SK-N-SH (cell line): ENCODE results near the gene STIM2. TPM values are rescaled to one million over a fixed set of nuclear protein-coding genes. Genes with fewer than 3 reads are reported as not detected.

Experiments
- CTCF ChIA-PET: fragments of 300-600, 350-600 bp; formaldehyde crosslinking; extraction: SDS; loops from one replicate; lab custom pipeline; 2021; lab: Yijun Ruan, JAX
- POLR2A ChIA-PET: fragments of 350-600 bp; sonication (Branson Sonifier 250); formaldehyde crosslinking; extraction: SDS; loops from one replicate; lab custom pipeline; 2020; ENCODE audit warnings: antibody characterized with exemption, inconsistent platforms; lab: Yijun Ruan, JAX
- DNase-seq: peaks from one replicate; pipeline ENCODE4 v3.0.0; 2012
- H2AFZ ChIP-seq: fragments of 200-600 bp; sonication (generic); 2 replicates; pipeline ENCODE4 v1.8.1; 2016; ENCODE audit warnings: antibody characterized with exemption, mild to moderate bottlenecking, low read depth
- H3F3A ChIP-seq: fragments of 200-600 bp; sonication (generic); replicated peaks from 2 replicates; pipeline ENCODE3; 2016; ENCODE audit warnings: antibody characterized with exemption, mild to moderate bottlenecking; ENCODE audit not compliant: insufficient read depth
- H3K27ac ChIP-seq, 2 experiments: fragments of 200-500 bp in 1 of 2; fragments of 200-600 bp in 1 of 2; sonication (Bioruptor generic) in 1 of 2; sonication (generic), shearing (Covaris generic) in 1 of 2; 2 replicates each; pipeline versions ENCODE4 v1.5.1 to v1.6.1; 2014 to 2016; ENCODE audit warnings: low read depth in 2 of 2, inconsistent platforms in 1 of 2, low read length in 1 of 2, mild to moderate bottlenecking in 1 of 2, mixed read lengths in 1 of 2
- H3K27me3 ChIP-seq: fragments of 200-600 bp; sonication (generic), shearing (Covaris generic); 2 replicates; pipeline ENCODE4 v1.6.1; 2016; ENCODE audit warnings: mixed run types; ENCODE audit not compliant: insufficient read depth
- H3K36me3 ChIP-seq, 2 experiments: fragments of 200-500 bp in 1 of 2; fragments of 200-600 bp in 1 of 2; sonication (Bioruptor generic) in 1 of 2; sonication (generic) in 1 of 2; replicated peaks in 1 of 2; 2 replicates each; pipeline versions ENCODE3 to v1.5.1; 2014 to 2016; ENCODE audit warnings: low read length in 1 of 2, mild to moderate bottlenecking in 1 of 2; ENCODE audit not compliant: insufficient read depth in 2 of 2, control insufficient read depth in 1 of 2
- H3K4me1 ChIP-seq, 2 experiments: fragments of 200-500 bp in 1 of 2; fragments of 200-600 bp in 1 of 2; sonication (Bioruptor generic) in 1 of 2; sonication (generic), shearing (Covaris generic) in 1 of 2; 2 replicates each; pipeline versions ENCODE4 v1.5.1 to v1.6.1; 2014 to 2016; ENCODE audit warnings: low read depth in 1 of 2, low read length in 1 of 2, mixed run types in 1 of 2; ENCODE audit not compliant: insufficient read depth in 2 of 2, control insufficient read depth in 1 of 2
- H3K4me2 ChIP-seq: fragments of 200-600 bp; sonication (generic), shearing (Covaris generic); 2 replicates; pipeline ENCODE4 v1.6.1; 2017; ENCODE audit warnings: mixed run types
- H3K4me3 ChIP-seq, 2 experiments: fragments of 200-500 bp in 1 of 2; fragments of 200-600 bp in 1 of 2; sonication (Bioruptor generic) in 1 of 2; sonication (generic), shearing (Covaris generic) in 1 of 2; 2 replicates each; pipeline versions ENCODE4 v1.5.1 to v1.8.1; 2014 to 2016; ENCODE audit warnings: low read depth in 2 of 2, inconsistent platforms in 1 of 2, low read length in 1 of 2, mild to moderate bottlenecking in 1 of 2, mixed read lengths in 1 of 2, moderate library complexity in 1 of 2
- H3K79me2 ChIP-seq: fragments of 200-600 bp; sonication (generic); 2 replicates; pipeline ENCODE4 v1.8.1; 2017; ENCODE audit warnings: mild to moderate bottlenecking; ENCODE audit not compliant: insufficient read depth
- H3K9ac ChIP-seq: fragments of 200-600 bp; sonication (generic); 2 replicates; pipeline ENCODE4 v1.6.1; 2017; ENCODE audit warnings: mixed run types
- H3K9me2 ChIP-seq: fragments of 200-600 bp; sonication (generic); 2 replicates; pipeline ENCODE4 v1.6.1; 2017; ENCODE audit warnings: mixed run types
- H3K9me3 ChIP-seq: fragments of 200-600 bp; sonication (generic); 2 replicates; pipeline ENCODE4 v1.6.1; 2017; ENCODE audit warnings: mixed run types, mild to moderate bottlenecking, moderate library complexity
- H4K20me1 ChIP-seq: fragments of 200-600 bp; sonication (generic); 2 replicates; pipeline ENCODE4 v1.6.1; 2017; ENCODE audit warnings: mild to moderate bottlenecking, mixed run types; ENCODE audit not compliant: insufficient read depth
- CHD2 ChIP-seq: fragments of 150-350 bp; IDR thresholded peaks from 2 replicates; pipeline ENCODE4 v1.6.1; 2018; ENCODE audit warnings: low read length; ENCODE audit not compliant: partially characterized antibody
- EP300 ChIP-seq, 2 experiments: IDR thresholded peaks; 2 replicates each; pipeline versions ENCODE4 v1.4.0 to v1.6.1; 2012; ENCODE audit warnings: borderline replicate concordance in 1 of 2, low read depth in 1 of 2, low read length in 1 of 2
- FOSL2 ChIP-seq: IDR thresholded peaks from 2 replicates; pipeline ENCODE4 v1.4.0; 2012; ENCODE audit warnings: low read depth, mild to moderate bottlenecking, moderate library complexity, borderline replicate concordance
- FOXM1 ChIP-seq: IDR thresholded peaks from 2 replicates; pipeline ENCODE4 v1.4.0; 2012; ENCODE audit warnings: low read depth, mild to moderate bottlenecking
- GABPA ChIP-seq: IDR thresholded peaks from 2 replicates; pipeline ENCODE4 v1.4.0; 2012; ENCODE audit warnings: low read depth, mild to moderate bottlenecking
- IRF3 ChIP-seq: fragments of 150-350 bp; IDR thresholded peaks from 2 replicates; pipeline ENCODE4 v1.6.1; 2016; ENCODE audit warnings: mild to moderate bottlenecking, low read depth, low read length
- MEF2A ChIP-seq: IDR thresholded peaks from 2 replicates; pipeline ENCODE4 v1.4.0; 2012; ENCODE audit warnings: low read depth, borderline replicate concordance
- NFIC ChIP-seq: IDR thresholded peaks from 2 replicates; pipeline ENCODE4 v1.4.0; 2012; ENCODE audit warnings: borderline replicate concordance
- NRF1 ChIP-seq: IDR thresholded peaks from 2 replicates; pipeline ENCODE4 v1.6.1; 2012; ENCODE audit warnings: low read depth, mild to moderate bottlenecking, low read length
- PBX3 ChIP-seq: IDR thresholded peaks from 2 replicates; pipeline ENCODE4; 2012
- REST ChIP-seq: IDR thresholded peaks from 2 replicates; pipeline ENCODE4 v1.6.1; 2012; ENCODE audit warnings: mild to moderate bottlenecking, low read depth, low read length, moderate library complexity
- TCF12 ChIP-seq: IDR thresholded peaks from 2 replicates; pipeline ENCODE4 v1.4.0; 2012
- USF2 ChIP-seq: fragments of 150-350 bp; IDR thresholded peaks from 2 replicates; pipeline ENCODE4 v1.6.1; 2017; ENCODE audit warnings: antibody characterized with exemption, low read length, low read depth, borderline replicate concordance
- WGBS: methylation state at CpG from one replicate; pipeline ENCODE4 v1.1.6; 2017; ENCODE audit warnings: low lambda C conversion rate; 5-methylcytosine and 5-hydroxymethylcytosine counted together
- polyA plus RNA-seq, 3 experiments: library from polyadenylated mRNA; depleted of rRNA; stranded (reverse); fragments of >200 nt; gene quantifications; 2 replicates each; pipeline ENCODE4 v1.2.3, GENCODE V29; 2012

Gene STIM2
- polyA plus RNA-seq, 1 of the 3 experiments (the other 2 are of a cell fraction), result 14.7 TPM

GRCh38 chr4:26936284-26937065, 75.8 kb downstream of the STIM2 start:
- H3K79me2 ChIP-seq, result peaks cover 13% of the 10 kb centered on the region; the same call in 1 of the 2 replicates
- no peaks in the 10 kb centered on the region for H3K36me3 ChIP-seq
- POLR2A ChIA-PET, result no interaction called here
- no peak overlapping the region for H3K27ac ChIP-seq
- H3K9ac ChIP-seq, result no peak overlapping the region
- DNase-seq, result no peak
- no peaks in the 10 kb centered on the region for H3K9me3 ChIP-seq
- H3K4me1 ChIP-seq, result no peaks in the 10 kb centered on the region; a peak in 1 of 4 replicates
- TF ChIP-seq MEF2A (no peak), USF2 (no peak), REST (no peak), CHD2 (no peak), GABPA (no peak), FOXM1 (no peak), FOSL2 (0 out of 2 replicates have a peak, but pooled peaks have one; percentile 3), EP300 (IDR thresholded peaks at IDR 0.05; ENCODE audit: borderline replicate concordance in 1 of 2, low read depth in 1 of 2, low read length in 1 of 2) (no peak), PBX3 (peak; percentile 33; the same call in 1 of the 2 replicates), IRF3 (no peak), TCF12 (peak; percentile 40), NRF1 (no peak), NFIC (no peak)
- CTCF ChIA-PET, result no interaction called here
- H2AFZ ChIP-seq, result no peak overlapping the region
- H3K4me2 ChIP-seq, result no peak overlapping the region
- H3K4me3 ChIP-seq, result no peak overlapping the region
- 91% methylated on average over 4 of the region's 5 CpGs for WGBS
- no peaks in the 10 kb centered on the region for H3F3A ChIP-seq
- no peaks in the 10 kb centered on the region for H4K20me1 ChIP-seq
- no peaks in the 10 kb centered on the region for H3K27me3 ChIP-seq
- H3K9me2 ChIP-seq, result no peaks in the 10 kb centered on the region
